IgD-negative memory B cell (primary cell): Measurements from ENCODE around the gene MACROD2. TPM values are rescaled to one million over a fixed set of nuclear protein-coding genes. Genes with fewer than 3 reads are reported as not detected.

Source experiments
- H3K27ac Mint-ChIP-seq, 3 donors: one replicate each; pipeline ENCODE4 v1.8.0; 2020 to 2022; ENCODE audit warnings: mild to moderate bottlenecking in 3 of 3, mixed read lengths in 3 of 3, moderate library complexity in 1 of 3
- H3K27me3 Mint-ChIP-seq: one replicate; pipeline ENCODE4 v1.8.0; 2021; ENCODE audit warnings: mixed read lengths
- H3K36me3 Mint-ChIP-seq: one replicate; pipeline ENCODE4 v1.8.0; 2020; ENCODE audit warnings: mild to moderate bottlenecking, mixed read lengths
- H3K4me1 Mint-ChIP-seq, 3 donors: one replicate each; pipeline ENCODE4 v1.8.0; 2020 to 2022; ENCODE audit warnings: mixed read lengths in 3 of 3, mild to moderate bottlenecking in 1 of 3
- H3K4me3 Mint-ChIP-seq, 4 donors: one replicate each; pipeline ENCODE4 v1.8.0; 2020 to 2022; ENCODE audit warnings: mild to moderate bottlenecking in 4 of 4, mixed read lengths in 4 of 4, moderate library complexity in 3 of 4
- H3K9me3 Mint-ChIP-seq, 3 donors: one replicate each; pipeline ENCODE4 v1.8.0; 2020 to 2021; ENCODE audit warnings: mixed read lengths in 3 of 3, mild to moderate bottlenecking in 1 of 3
- polyA plus RNA-seq: library from polyadenylated mRNA; unstranded; fragments of 300-500 nt; fragmentation: Illumina TruSeq; gene quantifications from one replicate; pipeline ENCODE4 v1.2.3, GENCODE V29; 2021

Gene MACROD2
- polyA plus RNA-seq, 1 donor from 2014 or later, result 1.3 TPM

DNA sequence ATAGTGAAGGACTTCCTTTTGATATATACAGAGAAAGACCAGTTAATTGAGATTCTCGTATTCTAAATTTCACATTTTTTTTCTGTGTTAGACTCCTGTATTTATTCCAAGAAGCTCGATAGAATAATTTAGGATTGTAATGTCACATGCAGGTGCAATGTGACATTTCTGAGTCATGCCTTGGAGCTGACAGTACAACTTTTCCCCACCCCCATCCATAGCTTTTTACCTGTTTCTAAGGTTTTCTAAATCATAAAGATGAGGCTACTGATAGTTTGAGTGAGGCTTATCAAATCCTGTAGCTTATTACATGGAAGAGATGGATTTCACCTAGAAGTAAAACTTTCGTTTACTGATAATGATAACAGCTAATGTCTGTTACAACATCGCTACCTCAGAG, 304.5 kb downstream of the MACROD2 start:
- Mint-ChIP-seq H3K4me3 (no peak overlapping the region), H3K9me3 (no peaks in the 10 kb centered on the region), H3K27ac (no peak overlapping the region), H3K27me3 (no peaks in the 10 kb centered on the region), H3K4me1 (peaks cover 0 to 1% (median 0%) of the 10 kb centered on the region in 3 donors), H3K36me3 (no peaks in the 10 kb centered on the region)

DNA sequence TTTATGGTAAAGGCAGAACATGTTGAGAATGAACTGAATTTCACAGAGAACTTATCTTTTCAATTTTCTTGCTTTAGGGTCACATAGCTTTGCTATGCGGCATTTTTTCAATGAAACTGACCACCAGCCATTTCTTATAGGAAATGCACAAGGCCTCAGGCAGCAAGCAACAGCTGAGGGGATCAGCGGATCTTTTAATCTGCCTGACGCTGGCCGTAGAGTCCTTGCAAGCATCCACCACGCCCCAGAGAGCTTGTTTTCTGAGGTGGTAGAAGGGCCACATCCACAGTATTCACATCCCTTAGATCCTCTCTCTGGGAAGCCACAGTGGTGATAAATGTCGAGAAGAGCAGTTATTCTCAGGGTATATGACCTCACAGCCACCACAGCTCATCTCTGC, 307.8 kb downstream of the MACROD2 start:
- no peak overlapping the region for H3K27ac Mint-ChIP-seq
- no peaks in the 10 kb centered on the region for H3K27me3 Mint-ChIP-seq
- H3K4me3 Mint-ChIP-seq, result no peak overlapping the region
- no peaks in the 10 kb centered on the region for H3K36me3 Mint-ChIP-seq
- peaks cover 0 to 1% (median 1%) of the 10 kb centered on the region in 3 donors for H3K4me1 Mint-ChIP-seq
- no peaks in the 10 kb centered on the region for H3K9me3 Mint-ChIP-seq

DNA sequence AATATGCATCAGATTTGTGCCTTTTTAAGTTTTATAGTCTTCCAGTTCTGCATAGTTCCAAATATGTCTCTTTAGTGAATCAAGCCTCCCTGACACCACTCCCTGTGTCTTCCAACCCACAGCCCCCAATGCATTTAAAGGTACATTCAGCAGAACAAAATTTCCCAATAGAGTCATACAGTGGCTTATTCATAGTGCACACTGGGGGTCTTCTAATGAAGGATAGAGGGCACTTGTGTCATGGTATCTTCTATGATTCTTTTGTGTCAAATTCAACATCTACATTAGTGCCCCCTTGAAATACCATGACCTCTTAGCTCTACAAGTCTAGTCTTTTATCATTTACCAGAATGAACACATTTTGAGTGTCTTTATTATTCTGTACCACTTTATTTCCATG, 308.3 kb downstream of the MACROD2 start:
- H3K36me3 Mint-ChIP-seq, result no peaks in the 10 kb centered on the region
- no peaks in the 10 kb centered on the region for H3K27me3 Mint-ChIP-seq
- no peak overlapping the region for H3K27ac Mint-ChIP-seq
- peaks cover 0 to 1% (median 1%) of the 10 kb centered on the region in 3 donors for H3K4me1 Mint-ChIP-seq
- H3K4me3 Mint-ChIP-seq, result no peak overlapping the region
- H3K9me3 Mint-ChIP-seq, result no peaks in the 10 kb centered on the region

DNA sequence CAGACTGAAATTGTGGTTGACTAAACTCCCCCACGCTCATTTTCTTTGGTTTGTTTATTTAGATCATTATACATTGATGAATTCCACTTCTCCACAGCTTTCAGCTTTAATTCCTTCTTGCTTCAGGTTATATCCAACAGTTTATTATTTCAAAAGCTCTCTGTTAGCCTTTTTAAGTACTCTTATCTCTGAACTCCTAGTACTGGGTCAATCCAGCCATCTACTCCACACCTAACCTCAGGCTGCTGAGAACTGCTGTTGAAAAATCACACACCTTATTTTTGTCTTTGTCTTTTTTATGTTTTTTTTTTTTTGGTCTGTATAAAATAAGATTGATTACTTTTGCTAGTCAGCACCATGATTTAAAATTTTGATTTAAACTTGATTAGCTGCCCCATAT, 309.2 kb downstream of the MACROD2 start:
- Mint-ChIP-seq H3K4me3 (no peak overlapping the region), H3K36me3 (no peaks in the 10 kb centered on the region), H3K9me3 (no peaks in the 10 kb centered on the region), H3K4me1 (peaks cover 0 to 1% (median 1%) of the 10 kb centered on the region in 3 donors), H3K27me3 (no peaks in the 10 kb centered on the region), H3K27ac (no peak overlapping the region)

DNA sequence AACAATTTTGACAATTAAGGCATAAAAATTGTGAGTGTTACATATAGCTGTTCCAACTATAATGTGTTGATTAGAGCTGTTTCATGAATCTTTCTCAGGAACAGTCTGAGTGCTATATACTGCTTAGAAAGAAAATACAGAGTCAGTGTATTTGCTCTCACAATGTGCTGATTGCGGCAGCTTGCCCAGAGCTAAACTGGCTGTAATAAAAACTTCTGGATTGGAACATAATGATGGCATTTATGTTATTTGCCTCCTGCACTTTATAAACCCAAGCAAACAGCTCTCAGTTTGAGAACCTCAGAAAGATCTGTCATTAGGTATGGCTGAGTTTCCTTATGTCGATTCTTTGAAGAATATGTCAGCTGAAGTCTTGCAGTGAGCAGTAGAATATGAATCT, 312.6 kb downstream of the MACROD2 start:
- peaks cover 0 to 1% (median 1%) of the 10 kb centered on the region in 3 donors for H3K4me1 Mint-ChIP-seq
- no peaks in the 10 kb centered on the region for H3K9me3 Mint-ChIP-seq
- H3K4me3 Mint-ChIP-seq, result no peak overlapping the region
- H3K27me3 Mint-ChIP-seq, result no peaks in the 10 kb centered on the region
- H3K27ac Mint-ChIP-seq, result no peak overlapping the region
- no peaks in the 10 kb centered on the region for H3K36me3 Mint-ChIP-seq

DNA sequence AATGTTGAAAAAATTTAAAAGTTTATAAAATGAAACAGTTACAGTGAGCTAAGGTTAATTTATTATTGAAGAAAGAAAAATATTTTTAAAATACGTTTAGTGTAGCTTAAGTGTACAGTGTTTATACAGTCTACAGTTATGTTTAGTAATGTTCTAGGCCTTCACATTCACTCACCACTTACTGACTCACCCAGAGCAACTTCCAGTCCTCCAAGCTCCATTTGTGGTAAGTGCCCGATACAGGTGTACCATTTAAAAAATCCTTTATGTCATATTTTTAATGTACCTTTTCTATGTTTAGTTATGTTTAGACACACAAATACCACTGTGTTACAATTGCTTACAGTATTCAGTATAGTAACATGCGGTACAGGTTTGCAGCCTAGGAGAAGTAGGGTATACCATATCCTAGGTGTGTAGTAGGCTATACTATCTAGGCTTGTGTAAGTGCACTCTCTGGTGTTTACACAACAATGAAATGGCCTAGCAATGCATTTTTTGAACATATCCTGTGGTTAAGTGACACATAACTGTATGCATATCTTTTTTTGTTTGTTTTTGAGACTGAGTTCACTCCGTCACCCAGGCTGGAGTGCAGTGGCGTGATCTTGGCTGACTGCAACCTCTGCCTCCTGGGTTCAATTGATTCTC, 315.8 kb downstream of the MACROD2 start:
- Mint-ChIP-seq H3K4me3 (no peak overlapping the region), H3K4me1 (no peaks in the 10 kb centered on the region), H3K36me3 (no peaks in the 10 kb centered on the region), H3K27ac (no peak overlapping the region), H3K27me3 (no peaks in the 10 kb centered on the region), H3K9me3 (no peaks in the 10 kb centered on the region)

DNA sequence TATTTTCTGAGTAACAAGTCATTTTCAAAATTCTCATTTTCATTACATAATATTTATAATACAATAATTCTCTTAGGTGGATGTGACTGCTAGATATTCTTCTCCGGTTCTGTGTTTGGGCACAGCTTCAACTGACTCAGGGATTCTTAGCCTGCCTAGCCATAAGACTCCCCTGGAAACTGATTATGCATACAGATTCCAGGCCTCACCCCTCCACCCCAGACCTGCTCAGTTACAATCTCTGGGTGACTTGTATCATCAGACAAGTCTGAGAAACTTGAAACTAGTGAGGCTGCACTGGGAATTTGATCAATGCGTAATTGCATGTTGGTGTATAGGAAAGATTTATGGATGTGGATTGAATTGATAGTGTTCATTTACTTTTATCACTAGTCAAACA, 316.7 kb downstream of the MACROD2 start:
- Mint-ChIP-seq H3K9me3 (peaks cover 0 to 2% (median 0%) of the 10 kb centered on the region in 3 donors), H3K36me3 (no peaks in the 10 kb centered on the region), H3K4me3 (no peak overlapping the region), H3K4me1 (no peaks in the 10 kb centered on the region), H3K27ac (no peak overlapping the region), H3K27me3 (no peaks in the 10 kb centered on the region)

DNA sequence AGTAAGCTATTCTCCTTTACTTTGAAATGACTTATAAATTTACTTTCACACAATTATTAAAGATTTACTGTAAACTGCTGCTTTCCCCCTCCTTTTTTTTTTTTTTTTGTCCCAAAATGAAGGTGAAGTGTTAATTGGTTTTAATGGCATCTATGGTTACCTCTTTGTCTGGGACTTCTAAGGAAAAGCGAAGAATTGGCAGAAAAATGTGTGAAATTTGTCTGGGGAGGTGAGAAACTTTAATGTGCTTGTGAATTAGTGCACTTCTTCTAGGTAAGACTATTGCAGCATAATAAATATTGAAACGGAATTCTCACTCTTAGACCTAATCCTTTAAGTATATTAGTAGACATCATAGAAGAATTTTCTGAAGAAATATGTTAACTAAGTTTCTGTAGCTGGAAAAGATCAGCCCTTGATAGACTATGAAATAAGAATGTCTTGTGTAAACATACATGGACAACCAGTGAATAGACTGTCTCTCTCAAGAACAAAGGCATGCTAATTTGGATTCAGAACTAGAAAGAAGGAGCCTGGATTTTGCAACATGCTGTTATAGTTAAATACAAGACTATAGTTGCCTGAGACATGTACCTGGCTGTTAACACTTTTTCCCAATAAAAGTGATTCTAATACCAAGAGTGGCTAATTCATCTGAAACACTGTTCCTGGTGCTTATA, 318.2 kb downstream of the MACROD2 start:
- no peak overlapping the region for H3K27ac Mint-ChIP-seq
- H3K9me3 Mint-ChIP-seq, result peaks cover 0 to 2% (median 1%) of the 10 kb centered on the region in 3 donors
- H3K27me3 Mint-ChIP-seq, result peaks cover 1% of the 10 kb centered on the region
- no peak overlapping the region for H3K4me3 Mint-ChIP-seq
- H3K36me3 Mint-ChIP-seq, result no peaks in the 10 kb centered on the region
- H3K4me1 Mint-ChIP-seq, result no peaks in the 10 kb centered on the region

DNA sequence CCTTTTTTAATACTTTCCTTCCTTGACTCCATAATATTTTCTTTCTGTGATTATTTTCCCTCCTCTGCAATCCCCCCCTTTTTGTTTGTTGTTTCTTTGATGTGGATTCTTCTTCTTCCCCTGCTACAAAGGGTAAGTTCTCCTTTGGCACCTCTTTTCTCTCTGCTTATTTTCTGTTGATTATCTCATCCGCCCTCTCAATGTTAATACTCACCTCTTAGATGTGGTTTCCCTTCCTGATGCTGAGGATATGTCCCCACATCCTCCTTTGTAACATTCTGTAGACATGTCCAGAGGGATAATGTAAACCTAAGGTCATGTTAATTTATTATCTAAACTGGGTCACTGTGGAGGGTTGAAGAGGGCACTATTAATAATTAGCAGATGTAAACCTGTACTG, 324.4 kb downstream of the MACROD2 start:
- Mint-ChIP-seq H3K27ac (no peak overlapping the region), H3K4me1 (no peaks in the 10 kb centered on the region), H3K27me3 (peaks cover 3% of the 10 kb centered on the region), H3K9me3 (peaks cover 0 to 2% (median 1%) of the 10 kb centered on the region in 3 donors), H3K4me3 (no peak overlapping the region), H3K36me3 (no peaks in the 10 kb centered on the region)

DNA sequence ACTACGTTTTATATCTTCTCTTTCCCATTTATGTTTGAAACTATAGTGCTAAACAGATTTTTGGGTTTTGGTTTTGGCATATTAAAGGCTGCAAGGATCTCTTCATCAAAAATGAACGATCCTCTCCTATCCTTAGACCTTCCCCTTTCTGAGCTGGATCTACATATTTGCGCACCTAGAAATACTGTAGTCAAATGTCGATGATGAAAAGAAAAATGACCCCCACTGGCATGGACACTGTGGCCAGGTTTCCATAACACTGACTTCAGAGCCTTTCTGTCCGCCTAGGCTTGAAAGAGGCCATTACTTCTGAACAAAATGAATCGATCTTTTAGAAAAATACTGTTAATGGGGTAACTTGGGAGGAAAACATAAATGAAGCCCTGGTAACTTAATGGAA, 336.3 kb downstream of the MACROD2 start:
- no peaks in the 10 kb centered on the region for H3K4me1 Mint-ChIP-seq
- no peaks in the 10 kb centered on the region for H3K9me3 Mint-ChIP-seq
- no peak overlapping the region for H3K27ac Mint-ChIP-seq
- no peaks in the 10 kb centered on the region for H3K36me3 Mint-ChIP-seq
- H3K4me3 Mint-ChIP-seq, result no peak overlapping the region
- no peaks in the 10 kb centered on the region for H3K27me3 Mint-ChIP-seq

DNA sequence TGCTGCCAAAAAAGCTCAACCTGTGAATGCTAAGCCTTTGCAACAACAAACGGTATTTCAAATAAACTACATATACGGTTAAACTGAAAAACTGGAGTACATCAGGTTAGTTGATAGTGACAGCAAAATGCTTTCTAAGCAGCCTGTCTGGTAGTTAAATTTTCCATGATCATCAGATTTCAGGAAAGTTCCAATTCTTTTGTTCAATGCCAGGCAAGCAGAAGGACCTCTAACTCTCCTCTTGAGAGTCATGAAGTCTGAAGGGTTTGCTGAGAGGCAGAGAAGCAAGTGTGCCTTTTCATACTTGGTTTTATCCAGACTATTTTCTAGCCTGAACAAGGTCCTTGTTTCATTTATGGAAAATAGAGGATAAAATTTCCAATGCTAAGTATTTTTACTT, 337.6 kb downstream of the MACROD2 start:
- peaks cover 0 to 1% (median 0%) of the 10 kb centered on the region in 3 donors for H3K4me1 Mint-ChIP-seq
- H3K27me3 Mint-ChIP-seq, result no peaks in the 10 kb centered on the region
- H3K9me3 Mint-ChIP-seq, result no peaks in the 10 kb centered on the region

DNA sequence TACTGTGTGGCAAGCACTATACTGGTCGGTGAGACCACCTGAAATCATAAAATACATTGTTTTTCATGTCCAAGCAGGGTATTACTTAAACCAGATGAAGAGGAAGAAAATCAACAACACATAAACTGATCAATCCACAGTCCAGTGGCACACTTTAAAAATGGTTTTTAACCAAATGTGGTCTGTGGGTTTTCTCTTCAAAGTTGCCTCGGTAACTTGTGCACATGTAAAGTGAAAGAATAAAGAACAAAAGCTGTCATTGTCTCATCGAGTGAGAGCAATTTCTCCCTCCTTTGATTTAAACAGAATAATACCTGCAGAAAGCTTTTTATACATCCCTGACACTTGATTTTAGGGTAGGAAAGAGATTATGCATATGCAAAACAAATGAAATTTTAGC, 338.4 kb downstream of the MACROD2 start:
- H3K9me3 Mint-ChIP-seq, result no peaks in the 10 kb centered on the region
- H3K4me3 Mint-ChIP-seq, result no peak overlapping the region
- H3K4me1 Mint-ChIP-seq, result peaks cover 0 to 1% (median 0%) of the 10 kb centered on the region in 3 donors
- no peaks in the 10 kb centered on the region for H3K27me3 Mint-ChIP-seq
- no peaks in the 10 kb centered on the region for H3K36me3 Mint-ChIP-seq
- H3K27ac Mint-ChIP-seq, result no peak overlapping the region

More for the DNA sequence above, 337.6 kb downstream of the MACROD2 start:
- Mint-ChIP-seq H3K36me3 (no peaks in the 10 kb centered on the region), H3K4me3 (no peak overlapping the region), H3K27ac (no peak overlapping the region)

DNA sequence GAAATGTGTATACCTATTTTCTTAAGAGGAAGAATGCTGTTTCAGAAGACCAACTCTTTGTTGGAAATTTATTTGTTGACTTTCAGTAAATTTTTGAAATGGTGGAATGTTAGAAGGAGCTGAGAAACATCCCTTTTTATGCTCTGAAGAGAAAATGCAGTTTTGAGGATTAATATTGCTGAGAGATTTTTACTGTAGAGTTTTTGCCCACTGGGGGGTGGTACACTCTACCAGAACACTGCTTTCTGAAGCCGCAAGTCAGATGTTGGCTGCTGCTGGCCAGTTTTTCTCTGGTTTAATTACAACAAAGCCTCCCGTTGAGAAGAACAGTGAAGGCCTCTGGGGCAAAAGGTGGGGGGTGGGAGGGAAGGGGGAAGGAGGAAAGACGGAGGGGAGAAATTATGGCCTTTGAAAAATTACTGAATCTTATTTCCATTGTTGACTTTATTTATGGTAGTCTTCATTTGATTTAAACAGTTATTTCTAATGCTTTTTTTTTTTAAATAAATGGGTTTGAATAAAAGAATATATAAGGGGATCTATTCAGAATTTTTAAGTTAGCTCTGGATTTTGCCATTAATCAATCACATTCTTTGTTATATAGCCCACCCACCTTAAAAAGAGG, 339.1 kb downstream of the MACROD2 start:
- no peak overlapping the region for H3K4me3 Mint-ChIP-seq
- H3K4me1 Mint-ChIP-seq, result peaks cover 0 to 1% (median 0%) of the 10 kb centered on the region in 3 donors
- H3K36me3 Mint-ChIP-seq, result no peaks in the 10 kb centered on the region
- H3K27ac Mint-ChIP-seq, result no peak overlapping the region
- no peaks in the 10 kb centered on the region for H3K27me3 Mint-ChIP-seq
- no peaks in the 10 kb centered on the region for H3K9me3 Mint-ChIP-seq

DNA sequence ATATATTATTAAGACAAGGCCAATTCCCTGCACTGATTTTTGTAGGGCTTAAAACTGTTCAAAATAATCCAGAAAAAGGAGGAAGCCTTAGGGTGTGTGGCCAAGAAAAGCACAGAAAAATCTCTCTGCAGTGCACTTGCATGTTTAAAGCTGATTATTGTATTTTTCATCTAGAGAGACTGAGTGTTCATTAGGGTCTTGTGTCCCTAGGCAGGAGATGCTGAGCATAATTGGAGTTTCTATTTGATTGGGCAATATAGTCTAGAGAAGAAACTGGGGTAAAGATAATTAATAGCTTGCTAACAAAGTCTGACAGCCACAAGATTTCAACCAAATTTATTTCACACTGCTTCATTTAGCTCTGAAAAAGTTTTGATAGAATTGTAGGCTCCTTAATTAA, 339.7 kb downstream of the MACROD2 start:
- peaks cover 0 to 1% (median 0%) of the 10 kb centered on the region in 3 donors for H3K4me1 Mint-ChIP-seq

DNA sequence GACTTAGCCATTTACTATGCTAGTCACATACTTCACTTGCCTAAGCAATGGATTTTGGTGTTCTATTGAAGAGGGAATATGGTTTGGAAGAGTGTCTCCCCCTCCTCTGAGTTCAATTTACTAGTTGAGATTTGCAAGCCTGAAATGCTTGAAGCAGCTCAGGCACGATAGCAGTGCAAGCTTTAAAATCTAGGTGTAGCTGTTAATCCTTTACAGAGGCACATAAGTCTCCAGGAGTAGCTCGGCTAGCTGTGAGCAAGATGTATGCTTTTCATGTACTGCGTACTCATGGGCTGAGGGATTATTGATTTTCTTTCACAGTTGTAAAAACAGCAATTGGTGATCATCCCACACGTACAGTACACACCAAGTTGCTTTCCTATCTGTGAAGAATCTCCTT, 341.4 kb downstream of the MACROD2 start:
- no peaks in the 10 kb centered on the region for H3K27me3 Mint-ChIP-seq
- peaks cover 0 to 1% (median 0%) of the 10 kb centered on the region in 3 donors for H3K4me1 Mint-ChIP-seq
- peaks cover 0 to 2% (median 0%) of the 10 kb centered on the region in 3 donors for H3K9me3 Mint-ChIP-seq
- H3K27ac Mint-ChIP-seq, result no peak overlapping the region
- peak overlapping the region in 1 of 4 donors; percentile 25 for H3K4me3 Mint-ChIP-seq
- no peaks in the 10 kb centered on the region for H3K36me3 Mint-ChIP-seq

More for the DNA sequence above, 339.7 kb downstream of the MACROD2 start:
- no peak overlapping the region for H3K27ac Mint-ChIP-seq
- H3K36me3 Mint-ChIP-seq, result no peaks in the 10 kb centered on the region
- no peaks in the 10 kb centered on the region for H3K9me3 Mint-ChIP-seq
- H3K4me3 Mint-ChIP-seq, result no peak overlapping the region
- no peaks in the 10 kb centered on the region for H3K27me3 Mint-ChIP-seq
